ENCODE data around the gene IFT122. TPM values are rescaled to one million over a fixed set of nuclear protein-coding genes. Genes with fewer than 3 reads are reported as not detected.

The IFT122 gene
- total RNA-seq, 1 donor from 2014 or later, result 51.1 TPM

DNA sequence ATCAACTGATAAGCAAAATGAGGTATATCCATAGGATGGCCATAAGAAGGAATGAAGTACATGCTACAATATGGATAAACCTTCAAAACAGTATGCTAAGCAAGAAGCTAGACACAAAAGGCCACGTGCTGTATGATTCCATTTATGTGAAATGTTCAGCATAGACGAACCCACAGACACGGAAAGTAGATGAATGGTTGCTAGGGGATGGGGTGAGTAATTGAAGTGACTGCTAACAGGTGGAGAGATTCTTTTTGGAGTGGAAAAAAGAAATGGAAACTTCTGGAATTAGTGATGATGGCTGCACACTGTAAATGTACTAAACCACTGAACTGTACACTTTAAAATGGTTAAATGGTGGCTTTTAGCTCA, 11.0 kb upstream of the IFT122 start:
- H3K27ac ChIP-seq, result peak overlapping the region; percentile 49 to 52
- H3K27me3 ChIP-seq, result no peaks in the 10 kb centered on the region
- peaks cover 25 to 38% of the 10 kb centered on the region in 2 donors for H3K36me3 ChIP-seq
- H3K4me1 ChIP-seq, result peaks cover 0 to 6% of the 10 kb centered on the region in 2 donors
- no peak for DNase-seq (ENCODE audit: low spot score in 2 of 2)
- TF ChIP-seq, protein P1, sequence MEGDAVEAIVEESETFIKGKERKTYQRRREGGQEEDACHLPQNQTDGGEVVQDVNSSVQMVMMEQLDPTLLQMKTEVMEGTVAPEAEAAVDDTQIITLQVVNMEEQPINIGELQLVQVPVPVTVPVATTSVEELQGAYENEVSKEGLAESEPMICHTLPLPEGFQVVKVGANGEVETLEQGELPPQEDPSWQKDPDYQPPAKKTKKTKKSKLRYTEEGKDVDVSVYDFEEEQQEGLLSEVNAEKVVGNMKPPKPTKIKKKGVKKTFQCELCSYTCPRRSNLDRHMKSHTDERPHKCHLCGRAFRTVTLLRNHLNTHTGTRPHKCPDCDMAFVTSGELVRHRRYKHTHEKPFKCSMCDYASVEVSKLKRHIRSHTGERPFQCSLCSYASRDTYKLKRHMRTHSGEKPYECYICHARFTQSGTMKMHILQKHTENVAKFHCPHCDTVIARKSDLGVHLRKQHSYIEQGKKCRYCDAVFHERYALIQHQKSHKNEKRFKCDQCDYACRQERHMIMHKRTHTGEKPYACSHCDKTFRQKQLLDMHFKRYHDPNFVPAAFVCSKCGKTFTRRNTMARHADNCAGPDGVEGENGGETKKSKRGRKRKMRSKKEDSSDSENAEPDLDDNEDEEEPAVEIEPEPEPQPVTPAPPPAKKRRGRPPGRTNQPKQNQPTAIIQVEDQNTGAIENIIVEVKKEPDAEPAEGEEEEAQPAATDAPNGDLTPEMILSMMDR (IDR thresholded peaks at IDR 0.05), result no peak
- intact Hi-C loops (cut with DNase I), result no loop called here
- H3K9me3 ChIP-seq, result no peaks in the 10 kb centered on the region
- peak overlapping the region; percentile 55 to 61 for H3K4me3 ChIP-seq

DNA sequence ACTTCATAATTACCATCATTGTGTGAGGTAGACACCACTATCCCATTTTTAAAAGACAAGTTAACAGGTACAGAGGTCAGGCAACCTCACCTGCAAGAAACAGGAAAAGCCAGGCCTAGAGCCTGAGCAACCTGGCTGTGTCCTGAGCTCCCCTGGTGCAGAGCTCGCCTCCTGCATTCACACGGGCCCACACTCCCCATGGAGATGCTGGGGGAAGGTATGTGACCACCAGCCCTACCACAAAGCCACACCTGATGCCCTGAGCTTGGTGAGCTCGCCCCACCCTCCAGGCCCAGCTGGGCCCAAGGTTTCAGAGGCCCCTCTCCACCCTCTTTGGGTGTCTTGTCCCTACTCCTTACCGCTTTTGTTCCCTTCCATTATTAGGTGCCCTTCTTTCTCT, 10.4 kb upstream of the IFT122 start:
- intact Hi-C loops (cut with DNase I), result no loop called here
- H3K36me3 ChIP-seq, result peaks cover 25 to 40% of the 10 kb centered on the region in 2 donors
- no peak overlapping the region for H3K4me3 ChIP-seq
- DNase-seq (ENCODE audit: low spot score in 2 of 2), result no peak
- peaks cover 0 to 6% of the 10 kb centered on the region in 2 donors for H3K4me1 ChIP-seq
- no peaks in the 10 kb centered on the region for H3K27me3 ChIP-seq
- no peaks in the 10 kb centered on the region for H3K9me3 ChIP-seq
- no peak overlapping the region for H3K27ac ChIP-seq
- TF ChIP-seq, protein P1 (IDR thresholded peaks at IDR 0.05), result no peak

DNA sequence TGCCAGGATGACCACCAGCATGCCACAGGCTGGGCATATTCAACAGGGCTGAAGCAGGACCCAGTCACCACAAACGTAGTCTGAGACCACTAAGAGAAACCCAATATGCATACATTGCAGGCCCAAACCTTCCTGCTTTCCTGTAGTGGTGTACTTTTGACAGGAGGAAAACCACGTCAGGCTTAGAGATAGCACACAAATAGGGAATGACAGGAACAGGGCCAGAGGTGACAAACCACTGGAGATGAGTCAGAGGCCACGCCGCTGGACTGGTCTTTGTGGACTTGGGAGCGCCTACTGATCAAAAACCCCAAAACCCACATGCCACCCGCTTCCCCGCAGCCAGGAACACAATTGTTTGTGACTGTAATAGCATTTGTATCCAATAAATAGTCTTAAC, 8.0 kb upstream of the IFT122 start:
- no peaks in the 10 kb centered on the region for H3K27me3 ChIP-seq
- H3K9me3 ChIP-seq, result no peaks in the 10 kb centered on the region
- TF ChIP-seq, protein P1 (IDR thresholded peaks at IDR 0.05), result no peak
- intact Hi-C loops (cut with DNase I), result no loop called here
- H3K36me3 ChIP-seq, result peaks cover 33 to 56% of the 10 kb centered on the region in 2 donors
- no peak overlapping the region for H3K27ac ChIP-seq
- H3K4me1 ChIP-seq, result peaks cover 0 to 19% of the 10 kb centered on the region in 2 donors
- H3K4me3 ChIP-seq, result no peak overlapping the region
- no peak for DNase-seq (ENCODE audit: low spot score in 2 of 2)

DNA sequence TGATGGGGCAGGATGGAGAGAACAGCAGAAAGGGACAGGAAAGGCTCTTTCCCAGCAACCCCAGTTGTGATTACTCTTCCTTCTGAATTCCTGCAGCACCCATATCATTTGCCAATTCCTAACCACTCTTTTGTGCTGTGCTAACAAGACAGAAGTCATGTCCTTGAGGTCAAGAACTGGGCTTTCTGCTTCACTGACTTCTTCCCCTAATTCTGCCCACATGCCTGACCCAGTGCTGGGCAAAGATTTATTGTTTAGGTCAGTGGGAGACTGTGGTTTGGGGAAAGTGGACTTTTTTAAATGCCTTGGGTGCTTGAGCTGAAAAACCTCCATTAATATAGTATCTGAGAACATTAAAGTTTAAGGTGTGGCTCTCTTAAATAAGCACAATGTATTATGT, 7.4 kb upstream of the IFT122 start:
- H3K4me3 ChIP-seq, result no peak overlapping the region
- peaks cover 0 to 18% of the 10 kb centered on the region in 2 donors for H3K4me1 ChIP-seq
- H3K27me3 ChIP-seq, result no peaks in the 10 kb centered on the region
- intact Hi-C loops (cut with DNase I), result no loop called here
- no peak for DNase-seq (ENCODE audit: low spot score in 2 of 2)
- H3K9me3 ChIP-seq, result no peaks in the 10 kb centered on the region
- peaks cover 38 to 61% of the 10 kb centered on the region in 2 donors for H3K36me3 ChIP-seq
- TF ChIP-seq, protein P1 (IDR thresholded peaks at IDR 0.05), result no peak
- H3K27ac ChIP-seq, result no peak overlapping the region

DNA sequence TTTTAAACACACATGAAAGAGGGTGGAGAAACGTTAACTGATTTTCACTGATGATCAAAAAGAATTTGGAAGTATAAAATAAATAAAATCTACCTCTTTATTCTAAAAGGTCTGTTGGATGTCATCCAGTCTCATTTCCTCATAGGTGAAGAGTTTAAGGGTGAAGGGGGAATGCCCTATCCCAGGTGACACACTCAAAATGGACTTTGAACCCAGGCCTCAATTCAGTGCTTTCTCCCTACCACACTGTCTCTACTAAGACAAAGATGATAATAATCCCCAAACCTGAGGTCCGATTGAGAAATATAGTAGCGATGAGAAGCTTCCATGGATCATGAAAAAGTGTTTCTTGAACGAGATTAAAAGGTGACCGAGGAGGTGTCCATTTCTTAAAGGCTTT, 6.5 kb upstream of the IFT122 start:
- intact Hi-C loops (cut with DNase I), result no loop called here
- no peak for DNase-seq (ENCODE audit: low spot score in 2 of 2)
- H3K27me3 ChIP-seq, result no peaks in the 10 kb centered on the region
- peaks cover under 1 to 15% of the 10 kb centered on the region in 2 donors for H3K4me1 ChIP-seq
- H3K36me3 ChIP-seq, result peaks cover 39 to 63% of the 10 kb centered on the region in 2 donors
- no peak overlapping the region for H3K4me3 ChIP-seq
- H3K9me3 ChIP-seq, result no peaks in the 10 kb centered on the region
- TF ChIP-seq, protein P1 (IDR thresholded peaks at IDR 0.05), result no peak
- no peak overlapping the region for H3K27ac ChIP-seq

DNA sequence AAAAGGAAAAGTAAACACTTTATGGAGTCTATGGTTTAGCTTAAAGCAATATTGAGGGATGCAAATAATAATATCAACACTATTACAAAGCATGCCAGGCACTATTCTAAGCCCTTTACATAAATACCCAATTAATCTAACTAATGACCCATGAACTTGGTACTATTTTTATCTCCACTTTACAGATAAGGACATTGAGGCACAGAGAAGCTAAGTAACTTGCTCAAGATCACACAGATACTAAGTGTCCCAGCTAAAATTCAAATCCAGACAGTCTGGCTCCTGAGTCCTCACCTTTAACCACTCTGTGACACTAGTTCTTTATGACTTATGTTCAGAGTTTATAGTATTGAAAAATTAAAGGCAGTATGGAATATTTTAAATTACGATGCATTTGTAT, 5.9 kb upstream of the IFT122 start:
- intact Hi-C loops (cut with DNase I), result no loop called here
- TF ChIP-seq, protein P1 (IDR thresholded peaks at IDR 0.05), result no peak
- Histone ChIP-seq H3K9me3 (no peaks in the 10 kb centered on the region), H3K36me3 (peaks cover 39 to 63% of the 10 kb centered on the region in 2 donors), H3K27me3 (no peaks in the 10 kb centered on the region), H3K4me1 (peaks cover 5 to 18% of the 10 kb centered on the region in 2 donors), H3K4me3 (no peak overlapping the region), H3K27ac (no peak overlapping the region)
- DNase-seq (ENCODE audit: low spot score in 2 of 2), result no peak

Measured in ascending aorta (tissue), 2 donors.